ENCODE measurements around the gene KCNJ18.
"Not testable (repeated sequence)": the region's sequence is repeated elsewhere in the genome, so short reads cannot be mapped to it uniquely, and the experiment has no call there.

GRCh38 chr17:21680850-21681351 lies 11.4 kb upstream of the KCNJ18 start:
- TF ChIP-seq ZNF274 (IDR thresholded peaks at IDR 0.05; ENCODE audit: low read depth, low read length); SUZ12 (IDR thresholded peaks at IDR 0.05; ENCODE audit: extremely low read depth, insufficient read depth, insufficient read length): not testable (repeated sequence)

All from NT2/D1 (cell line).